CD4-positive, CD25-positive, alpha-beta regulatory T cell (primary cell): ENCODE results near the gene RPL6. TPM values are rescaled to one million over a fixed set of nuclear protein-coding genes. Genes with fewer than 3 reads are reported as not detected.
"Not testable (repeated sequence)": the region's sequence is repeated elsewhere in the genome, so short reads cannot be mapped to it uniquely, and the experiment has no call there.

Experiments
- ATAC-seq, 2 donors: fragments of 150-1000 bp; cut with Tn5 transposase; one replicate each; pipeline ENCODE4 v1.10.0; 2021; ENCODE audit warnings: low read depth in 2 of 2, moderate number of reproducible peaks in 2 of 2, moderate library complexity in 1 of 2
- DNase-seq, 3 donors: peaks; one replicate each; pipeline versions ENCODE4 v3.0.0 to v3.0.0-alpha.2; 2012 to 2022; ENCODE audit warnings: mixed read lengths in 1 of 3
- H3K27ac ChIP-seq: one replicate; pipeline ENCODE4 v1.7.0; 2013; ENCODE audit warnings: mild to moderate bottlenecking, low read length; ENCODE audit not compliant: insufficient read depth, poor library complexity, severe bottlenecking
- H3K27me3 ChIP-seq: one replicate; pipeline ENCODE4 v1.7.0; 2013; ENCODE audit warnings: low read length; ENCODE audit not compliant: control insufficient read depth, insufficient read depth
- H3K36me3 ChIP-seq: one replicate; pipeline ENCODE4 v1.7.0; 2013; ENCODE audit warnings: mild to moderate bottlenecking, low read length, moderate library complexity; ENCODE audit not compliant: control insufficient read depth, insufficient read depth
- H3K4me1 ChIP-seq: 2 replicates; pipeline ENCODE4 v1.7.0; 2013; ENCODE audit warnings: mild to moderate bottlenecking, low read length; ENCODE audit not compliant: insufficient read depth, control insufficient read depth, poor library complexity, severe bottlenecking
- H3K4me3 ChIP-seq: one replicate; pipeline ENCODE4 v1.7.0; 2013; ENCODE audit warnings: low read depth, mild to moderate bottlenecking, low read length, moderate library complexity
- H3K9me3 ChIP-seq, 2 experiments: 1 replicate in 1 of 2; 2 replicates in 1 of 2; pipeline ENCODE4 v1.7.0; 2013; ENCODE audit warnings: low read length in 2 of 2, mild to moderate bottlenecking in 1 of 2, moderate library complexity in 1 of 2; ENCODE audit not compliant: control insufficient read depth in 2 of 2
- H3K27ac Mint-ChIP-seq, 3 donors: one replicate each; pipeline ENCODE4 v1.8.0; 2020 to 2022; ENCODE audit warnings: mild to moderate bottlenecking in 3 of 3, mixed read lengths in 3 of 3, moderate library complexity in 2 of 3
- H3K27me3 Mint-ChIP-seq: one replicate; pipeline ENCODE4 v1.8.0; 2022; ENCODE audit warnings: mild to moderate bottlenecking, mixed read lengths
- H3K36me3 Mint-ChIP-seq: one replicate; pipeline ENCODE4 v1.8.0; 2020; ENCODE audit warnings: mixed read lengths
- H3K4me1 Mint-ChIP-seq, 4 donors: one replicate each; pipeline ENCODE4 v1.8.0; 2020 to 2022; ENCODE audit warnings: mixed read lengths in 4 of 4, mild to moderate bottlenecking in 1 of 4
- H3K4me3 Mint-ChIP-seq, 4 donors: one replicate each; pipeline ENCODE4 v1.8.0; 2020 to 2022; ENCODE audit warnings: mild to moderate bottlenecking in 4 of 4, mixed read lengths in 4 of 4, moderate library complexity in 3 of 4
- H3K9me3 Mint-ChIP-seq, 7 donors: one replicate each; pipeline ENCODE4 v1.8.0; 2020 to 2022; ENCODE audit warnings: mixed read lengths in 7 of 7, mild to moderate bottlenecking in 3 of 7, moderate library complexity in 2 of 7
- polyA plus RNA-seq, 4 donors: library from polyadenylated mRNA; unstranded; fragments of 300-500 nt; fragmentation: Illumina TruSeq; gene quantifications; one replicate each; pipeline ENCODE4 v1.2.3, GENCODE V29; 2021
- total RNA-seq: library from RNA; stranded (reverse); gene quantifications from one replicate; pipeline ENCODE4 v1.2.3, GENCODE V29; 2022

RPL6 gene
- total RNA-seq (1,320 TPM), polyA plus RNA-seq (100 to 1,000 TPM; 375 to 624 (median 546) TPM)

- H3K4me3 Mint-ChIP-seq: peak within 1 kb of the TSS; percentile 96 to 100 (median 100)
- ATAC-seq: peak; percentile 89 to 90
- H3K36me3 Mint-ChIP-seq: peaks cover 37% of the 10 kb centered on the region
- no peaks in the 10 kb centered on the region for H3K27me3 Mint-ChIP-seq
- H3K27ac ChIP-seq: peak within 1 kb of the TSS; percentile 87
- H3K27ac Mint-ChIP-seq: peak within 1 kb of the TSS; percentile 99 to 100 (median 100)
- H3K4me1 Mint-ChIP-seq: peaks cover 20 to 47% (median 35%) of the 10 kb centered on the region in 4 donors
- H3K36me3 ChIP-seq: peaks cover 38% of the 10 kb centered on the region
- peak within 1 kb of the TSS; percentile 98 for H3K4me3 ChIP-seq
- no peaks in the 10 kb centered on the region for H3K27me3 ChIP-seq
- DNase-seq: peak; percentile 69 to 93 (median 84)
- no peaks in the 10 kb centered on the region for H3K9me3 Mint-ChIP-seq
- no peaks in the 10 kb centered on the region for H3K9me3 ChIP-seq
- H3K4me1 ChIP-seq: peaks cover 17% of the 10 kb centered on the region
Observed at GRCh38 chr12:112409064-112409905, at the start of gene RPL6. RPL6 (minus strand) TSS chr12:112409605; CDS start chr12:112408656, 949 bp downstream.

DNA sequence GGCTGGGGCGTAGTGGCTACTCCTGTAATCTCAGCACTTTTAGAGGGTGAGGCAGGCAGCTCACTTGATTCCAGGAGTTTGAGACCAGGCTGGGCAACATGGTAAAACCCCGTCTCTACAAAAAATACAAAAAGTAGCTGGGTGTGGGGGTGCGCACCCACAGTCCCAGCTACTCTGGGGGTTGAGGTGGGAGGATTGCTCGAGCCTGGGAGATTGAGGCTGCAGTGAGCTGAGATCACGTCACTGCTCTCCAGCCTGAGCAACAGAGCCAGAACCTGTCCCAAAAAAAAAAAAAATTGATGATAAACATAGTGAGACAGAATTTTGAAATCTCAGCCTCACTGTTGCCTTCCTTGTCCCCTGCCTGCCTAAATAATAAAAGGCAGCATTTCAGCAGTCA, 49.3 kb upstream of the RPL6 start:
- H3K27ac Mint-ChIP-seq: no peak overlapping the region
- ATAC-seq (no peak), DNase-seq (no peak)
- H3K4me1 Mint-ChIP-seq: peaks cover 5 to 11% (median 8%) of the 10 kb centered on the region in 4 donors
- H3K4me1 ChIP-seq: peaks cover 6% of the 10 kb centered on the region
- no peaks in the 10 kb centered on the region for H3K27me3 ChIP-seq
- H3K36me3 Mint-ChIP-seq: peaks cover 47% of the 10 kb centered on the region
- H3K4me3 Mint-ChIP-seq: no peak overlapping the region
- peaks cover 47% of the 10 kb centered on the region for H3K36me3 ChIP-seq
- H3K9me3 Mint-ChIP-seq: no peaks in the 10 kb centered on the region
- no peaks in the 10 kb centered on the region for H3K27me3 Mint-ChIP-seq
- H3K27ac ChIP-seq: no peak overlapping the region
- no peaks in the 10 kb centered on the region for H3K9me3 ChIP-seq
- H3K4me3 ChIP-seq: no peak overlapping the region

DNA sequence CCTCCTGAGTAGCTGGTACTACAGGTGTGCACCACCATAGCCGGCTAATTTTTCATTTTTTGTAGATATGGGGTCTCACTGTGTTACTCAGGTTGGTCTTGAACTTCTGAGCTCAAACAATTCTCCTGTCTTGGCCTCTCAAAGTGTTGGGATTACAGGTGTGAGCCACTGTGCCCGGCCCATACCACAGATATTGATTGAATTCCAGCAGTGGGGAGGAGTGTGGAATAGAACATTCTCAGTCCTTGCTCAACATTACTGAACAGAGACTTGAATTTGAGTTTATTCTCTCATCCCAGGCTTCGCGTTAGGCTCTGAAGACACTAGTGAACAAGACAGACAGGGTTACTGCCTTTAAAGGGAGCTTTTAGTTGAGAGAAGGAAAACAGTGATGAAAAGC, 48.9 kb upstream of the RPL6 start:
- H3K27me3 Mint-ChIP-seq: no peaks in the 10 kb centered on the region
- H3K9me3 Mint-ChIP-seq: no peaks in the 10 kb centered on the region
- Histone ChIP-seq H3K27me3 (no peaks in the 10 kb centered on the region), H3K36me3 (peaks cover 51% of the 10 kb centered on the region), H3K9me3 (no peaks in the 10 kb centered on the region), H3K4me3 (no peak overlapping the region), H3K27ac (no peak overlapping the region), H3K4me1 (peaks cover 1% of the 10 kb centered on the region)
- no peak overlapping the region for H3K4me3 Mint-ChIP-seq
- no peak overlapping the region for H3K27ac Mint-ChIP-seq
- ATAC-seq: no peak
- H3K4me1 Mint-ChIP-seq: peaks cover 5 to 9% (median 6%) of the 10 kb centered on the region in 4 donors
- H3K36me3 Mint-ChIP-seq: peaks cover 47% of the 10 kb centered on the region
- DNase-seq: no peak

DNA sequence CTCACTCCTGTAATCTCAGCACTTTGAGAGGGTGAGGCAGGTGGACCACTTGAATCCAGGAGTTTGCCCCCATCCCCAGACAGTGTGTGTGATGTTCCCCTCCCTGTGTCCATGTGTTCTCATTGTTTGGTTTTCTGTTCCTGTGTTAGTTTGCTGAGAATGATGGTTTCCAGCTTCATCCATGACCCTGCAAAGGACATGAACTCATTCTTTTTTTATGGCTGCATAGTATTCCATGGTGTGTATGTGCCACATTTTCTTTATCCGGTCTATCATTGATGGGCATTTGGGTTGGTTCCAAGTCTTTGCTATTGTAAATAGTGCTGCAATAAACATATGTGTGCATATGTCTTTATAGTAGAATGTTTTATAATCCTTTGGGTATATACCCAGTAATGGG, 47.7 kb upstream of the RPL6 start:
- H3K9me3 Mint-ChIP-seq, DNase-seq, ATAC-seq, H3K4me3 Mint-ChIP-seq, H3K27me3 Mint-ChIP-seq, H3K9me3 ChIP-seq, H3K27ac ChIP-seq, H3K4me1 Mint-ChIP-seq, H3K27me3 ChIP-seq, H3K4me1 ChIP-seq, H3K27ac Mint-ChIP-seq, H3K4me3 ChIP-seq: not testable (repeated sequence)
- peaks cover 52% of the 10 kb centered on the region for H3K36me3 Mint-ChIP-seq
- H3K36me3 ChIP-seq: peaks cover 62% of the 10 kb centered on the region

- Mint-ChIP-seq H3K9me3 (no peaks in the 10 kb centered on the region), H3K36me3 (peaks cover 48% of the 10 kb centered on the region), H3K27me3 (no peaks in the 10 kb centered on the region), H3K4me3 (no peak overlapping the region), H3K4me1 (peaks cover 0 to 9% (median 4%) of the 10 kb centered on the region in 4 donors), H3K27ac (no peak overlapping the region)
- no peak overlapping the region for H3K27ac ChIP-seq
- DNase-seq: no peak
- H3K4me1 ChIP-seq: no peaks in the 10 kb centered on the region
- peaks cover 73% of the 10 kb centered on the region for H3K36me3 ChIP-seq
- H3K4me3 ChIP-seq: no peak overlapping the region
- H3K27me3 ChIP-seq: no peaks in the 10 kb centered on the region
- ATAC-seq: no peak
- H3K9me3 ChIP-seq: no peaks in the 10 kb centered on the region
Observed at GRCh38 chr12:112456029-112456428, 46.6 kb upstream of the RPL6 start.

DNA sequence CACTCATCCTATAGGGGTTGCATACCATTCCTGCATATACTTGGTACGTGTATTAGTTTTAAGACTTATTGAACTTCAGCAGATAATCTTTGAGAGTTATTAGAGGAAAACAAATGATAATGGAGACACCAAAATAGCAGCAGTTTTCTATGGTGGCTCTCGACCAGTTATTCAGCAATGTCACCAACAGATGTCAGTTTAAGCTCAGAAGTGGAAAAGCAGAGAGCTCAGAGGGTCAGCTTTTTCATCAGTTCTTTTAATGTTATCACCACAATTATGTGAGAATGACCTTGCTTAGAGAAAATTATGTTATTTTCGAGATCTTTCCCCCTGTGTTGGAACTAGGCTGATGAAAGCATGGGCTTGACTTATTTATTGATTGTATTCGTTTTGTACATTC, 41.3 kb upstream of the RPL6 start:
- Mint-ChIP-seq H3K4me1 (peaks cover 6 to 25% (median 12%) of the 10 kb centered on the region in 4 donors), H3K27me3 (no peaks in the 10 kb centered on the region), H3K9me3 (no peaks in the 10 kb centered on the region), H3K27ac (no peak overlapping the region), H3K4me3 (no peak overlapping the region), H3K36me3 (peaks cover 29% of the 10 kb centered on the region)
- no peak for DNase-seq
- Histone ChIP-seq H3K36me3 (peaks cover 62% of the 10 kb centered on the region), H3K4me1 (peaks cover 7% of the 10 kb centered on the region), H3K9me3 (no peaks in the 10 kb centered on the region), H3K27ac (no peak overlapping the region), H3K27me3 (no peaks in the 10 kb centered on the region), H3K4me3 (no peak overlapping the region)
- no peak for ATAC-seq

DNA sequence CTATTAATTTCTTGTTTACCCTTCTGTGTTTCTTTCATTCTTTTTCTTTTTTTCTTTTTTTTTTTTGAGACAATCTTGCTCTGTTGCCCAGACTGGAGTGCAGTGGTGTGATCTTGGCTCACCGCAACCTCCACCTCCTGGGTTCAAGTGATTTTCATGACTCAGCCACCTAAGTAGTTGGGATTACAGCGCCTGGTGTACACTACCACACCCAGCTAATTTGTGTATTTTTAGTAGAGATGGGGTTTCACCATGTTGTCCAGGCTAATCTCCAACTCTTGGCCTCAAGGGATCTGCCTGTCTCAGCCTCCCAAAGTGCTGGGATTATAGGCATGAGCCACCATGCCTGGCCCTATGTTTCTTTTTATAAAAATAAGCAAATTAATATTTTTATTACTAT, 38.8 kb upstream of the RPL6 start:
- not testable (repeated sequence) for H3K4me1 ChIP-seq, ATAC-seq, H3K27ac ChIP-seq, H3K4me3 ChIP-seq, H3K9me3 Mint-ChIP-seq, DNase-seq, H3K9me3 ChIP-seq, H3K27me3 ChIP-seq, H3K27me3 Mint-ChIP-seq
- Mint-ChIP-seq H3K4me1 (peaks cover 6 to 26% (median 15%) of the 10 kb centered on the region in 4 donors), H3K4me3 (peak overlapping the region in 1 of 4 donors; percentile 54), H3K36me3 (peaks cover 23% of the 10 kb centered on the region), H3K27ac (peak overlapping the region in 2 of 3 donors; percentile 33 to 78)
- H3K36me3 ChIP-seq: peaks cover 40% of the 10 kb centered on the region

DNA sequence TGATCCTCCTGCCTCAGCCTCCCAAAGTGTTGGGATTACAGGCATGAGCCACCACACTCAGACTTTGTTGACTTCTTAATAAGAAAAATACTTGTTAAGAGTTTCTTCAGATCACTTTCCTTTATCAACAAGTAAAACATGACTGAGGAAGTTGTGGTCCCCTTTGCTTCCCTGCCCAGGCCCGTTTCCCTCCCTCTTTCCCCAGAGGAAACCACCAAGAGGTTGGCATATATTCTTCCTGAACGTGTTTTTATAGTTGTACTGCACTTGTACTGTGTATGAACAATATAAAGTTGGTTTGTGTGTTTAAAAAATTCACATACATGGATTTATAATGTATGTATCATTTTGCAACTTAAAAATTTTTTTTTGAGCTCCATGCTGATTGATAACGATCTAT, 37.7 kb upstream of the RPL6 start:
- H3K36me3 ChIP-seq: peaks cover 31% of the 10 kb centered on the region

More for the DNA sequence above, 37.7 kb upstream of the RPL6 start:
- H3K4me3 ChIP-seq: no peak overlapping the region
- peak overlapping the region; percentile 69 to 94 (median 78) for H3K27ac Mint-ChIP-seq
- no peaks in the 10 kb centered on the region for H3K27me3 ChIP-seq
- no peak for ATAC-seq
- peaks cover 7% of the 10 kb centered on the region for H3K4me1 ChIP-seq
- peaks cover 17% of the 10 kb centered on the region for H3K36me3 Mint-ChIP-seq
- peak overlapping the region; percentile 10 for H3K27ac ChIP-seq
- no peak overlapping the region for H3K4me3 Mint-ChIP-seq
- H3K9me3 Mint-ChIP-seq: no peaks in the 10 kb centered on the region
- no peaks in the 10 kb centered on the region for H3K9me3 ChIP-seq
- H3K27me3 Mint-ChIP-seq: no peaks in the 10 kb centered on the region
- peaks cover 6 to 26% (median 16%) of the 10 kb centered on the region in 4 donors for H3K4me1 Mint-ChIP-seq
- DNase-seq: no peak
